Spleen (tissue), 7 donors: ENCODE results near the gene ACVR1.

Source experiments
- CTCF ChIP-seq, 11 experiments: fragments of 200-600 bp in 7 of 11; fragments of 450-650 bp in 4 of 11; sonication (generic) in 4 of 11; IDR thresholded peaks in 8 of 11; conservative IDR thresholded peaks in 3 of 11; 1 replicate in 7 of 11; 2 replicates in 4 of 11; pipeline versions ENCODE4 v1.4.0 to v1.8.0; 2016 to 2021; ENCODE audit warnings: antibody characterized with exemption in 11 of 11, inconsistent platforms in 4 of 11, mild to moderate bottlenecking in 1 of 11
- POLR2AphosphoS5 ChIP-seq, 3 donors: sonication (generic); formaldehyde crosslinking; IDR thresholded peaks; one replicate each; pipeline ENCODE4 v1.5.1; 2017; ENCODE audit warnings: antibody characterized with exemption in 3 of 3
- donor health status: DM: no; HTN: no; CAD: no; lungs with moderate emphysema.
- donor health status: DM: no; HTN: no; CAD: no.
- donor health status: DM: no; HTN: no; CAD: no.

GRCh38 chr2:157815421-157815820, 60.7 kb downstream of the ACVR1 start:
- no peak for TF ChIP-seq CTCF (IDR thresholded peaks at IDR 0.05 in 8 of 11, conservative IDR thresholded peaks at IDR 0.05 in 3 of 11)
- no peak for TF ChIP-seq POLR2AphosphoS5 (IDR thresholded peaks at IDR 0.05)
